ENCODE measurements around the gene NSG2.
"Not testable (repeated sequence)": the region's sequence is repeated elsewhere in the genome, so short reads cannot be mapped to it uniquely, and the experiment has no call there.

Gene NSG2

DNA sequence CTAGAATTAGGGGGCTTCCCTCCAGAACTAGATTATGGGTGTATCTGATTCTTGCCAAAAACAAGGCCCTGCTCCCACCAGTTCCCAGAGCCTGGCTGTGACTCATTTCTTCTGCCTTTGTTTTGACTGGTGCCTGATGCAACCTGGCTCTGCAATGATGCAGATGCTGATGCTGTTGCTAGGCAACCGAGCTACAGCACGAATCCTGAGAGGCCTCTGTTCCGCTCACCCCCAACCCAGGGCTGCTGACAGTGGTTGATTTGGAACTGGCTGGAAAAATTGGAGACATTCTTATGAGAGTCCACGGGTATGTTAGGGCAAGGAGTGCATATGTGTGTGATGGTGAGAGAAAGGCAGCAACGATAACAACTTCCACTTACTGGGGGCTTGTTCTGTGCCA is 100.3 kb downstream of the NSG2 start:
- H3K27ac ChIP-seq = no peak overlapping the region
- DNase-seq (ENCODE audit: low read depth, low spot score) = no peak

DNA sequence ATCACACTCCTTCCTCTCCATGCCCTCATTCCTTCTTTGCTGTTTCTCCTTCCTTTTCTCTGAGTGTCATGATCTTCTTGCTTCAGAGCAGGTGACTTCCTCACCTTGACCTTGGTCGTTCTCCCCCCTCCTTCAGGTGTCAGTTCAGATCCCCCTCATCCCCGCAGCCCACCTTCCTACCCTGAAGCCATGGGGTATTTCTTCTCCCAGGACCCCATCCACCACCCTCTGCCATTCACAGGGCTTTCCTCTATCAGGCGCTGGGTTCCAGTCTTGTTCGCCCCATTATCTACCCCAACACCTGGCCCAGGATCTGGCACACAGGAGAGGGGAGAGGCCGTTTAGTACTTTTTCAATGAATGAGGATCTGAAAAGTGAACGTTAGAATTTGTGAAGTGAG is 101.0 kb downstream of the NSG2 start:
- DNase-seq (ENCODE audit: low read depth, low spot score) = no peak
- no peak overlapping the region for H3K27ac ChIP-seq

DNA sequence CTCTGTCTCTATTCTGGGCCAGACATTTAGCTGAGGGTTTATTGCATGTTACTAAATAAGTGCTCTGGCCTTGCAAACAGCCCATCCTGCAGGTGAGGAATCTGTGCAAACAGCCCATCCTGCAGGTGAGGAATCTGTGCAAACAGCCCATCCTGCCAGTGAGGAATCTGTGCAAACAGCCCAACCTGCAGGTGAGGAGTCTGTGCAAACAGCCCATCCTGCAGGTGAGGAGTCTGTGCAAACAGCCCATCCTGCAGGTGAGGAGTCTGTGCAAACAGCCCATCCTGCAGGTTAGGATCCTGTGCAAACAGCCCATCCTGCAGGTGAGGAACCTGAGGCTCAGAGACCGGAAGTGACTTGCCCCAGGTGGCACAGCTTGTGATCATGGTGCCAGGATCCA is 101.5 kb downstream of the NSG2 start:
- not testable (repeated sequence) for H3K27ac ChIP-seq; DNase-seq (ENCODE audit: low read depth, low spot score)

DNA sequence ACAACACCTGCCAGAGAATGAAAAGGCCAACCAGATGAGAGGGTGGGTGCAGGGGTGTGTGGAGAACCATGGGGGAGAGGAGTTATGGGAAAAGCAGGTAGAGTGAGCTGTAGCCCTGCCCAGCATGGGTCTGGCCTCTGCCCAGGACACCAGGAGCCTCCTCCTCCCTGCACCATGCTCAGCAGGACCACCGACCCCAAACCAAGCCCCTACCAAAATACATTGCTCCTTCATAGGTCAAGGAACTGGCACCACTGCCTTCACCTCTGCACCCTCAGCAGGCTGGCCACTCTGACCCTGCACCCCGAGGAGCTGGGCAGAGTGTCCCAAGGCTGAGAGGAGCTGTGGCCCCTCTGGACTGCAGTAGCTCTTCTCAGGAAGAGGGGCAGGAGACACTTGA is 102.0 kb downstream of the NSG2 start:
- H3K27ac ChIP-seq = no peak overlapping the region

DNA sequence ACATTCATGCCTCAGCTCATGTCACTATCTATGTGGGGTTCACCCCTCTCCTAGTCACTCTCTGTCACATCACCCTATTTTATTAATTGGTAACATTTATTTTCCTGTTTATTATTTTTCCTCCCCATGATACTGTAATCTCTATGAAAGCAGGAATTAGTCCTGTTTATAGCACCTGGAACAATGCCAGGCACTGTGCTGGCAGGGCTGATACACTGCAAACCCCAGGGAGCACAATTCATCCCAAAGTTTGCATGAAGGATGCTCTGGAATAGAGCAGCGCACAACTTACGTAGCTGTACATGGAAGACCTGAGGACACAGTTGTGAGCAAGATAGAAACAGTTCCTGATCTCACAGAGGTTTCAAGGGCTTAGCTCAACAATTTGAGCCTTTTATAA is 103.2 kb downstream of the NSG2 start:
- no peak overlapping the region for H3K27ac ChIP-seq
- no peak for DNase-seq (ENCODE audit: low read depth, low spot score)

More for the DNA sequence above, 102.0 kb downstream of the NSG2 start:
- no peak for DNase-seq (ENCODE audit: low read depth, low spot score)

DNA sequence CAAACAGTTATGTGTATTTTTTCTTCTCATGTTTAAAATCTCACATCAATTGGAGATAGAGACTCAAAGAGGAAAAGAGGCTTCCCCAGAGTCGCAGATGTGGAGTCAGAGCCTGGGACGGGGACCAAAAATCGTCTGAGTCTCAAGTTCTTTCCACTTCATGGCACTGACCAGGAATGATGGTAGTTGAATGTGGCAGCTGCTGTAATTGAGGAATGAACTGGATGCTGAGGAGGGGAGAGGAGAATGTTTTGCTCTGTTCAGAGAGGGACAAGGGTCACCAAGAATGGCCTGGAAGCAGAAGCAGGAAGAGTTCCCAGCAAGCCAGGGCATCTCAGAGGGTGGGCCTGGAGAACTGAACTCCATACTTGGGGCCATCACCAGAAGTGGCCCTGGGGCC is 103.9 kb downstream of the NSG2 start:
- no peak overlapping the region for H3K27ac ChIP-seq
- no peak for DNase-seq (ENCODE audit: low read depth, low spot score)

DNA sequence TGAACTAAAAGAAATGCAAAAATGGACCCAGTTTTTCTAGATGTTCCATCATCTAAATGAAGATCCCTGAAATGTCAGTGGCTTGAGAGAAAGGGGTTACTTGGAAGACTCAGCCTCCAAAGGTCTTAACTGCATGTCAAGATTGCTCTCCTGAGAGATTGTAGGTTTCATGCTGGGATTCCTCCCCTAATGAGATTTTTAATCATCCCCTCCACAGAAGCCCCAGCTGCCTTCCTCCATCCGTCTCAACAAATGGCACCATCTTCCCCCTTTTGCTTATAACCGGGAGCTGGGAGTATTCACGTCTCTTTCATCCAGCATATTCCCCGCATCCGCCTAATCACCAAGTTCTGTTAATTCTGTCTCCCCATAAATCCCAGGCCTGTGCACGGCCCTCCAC is 104.5 kb downstream of the NSG2 start:
- H3K27ac ChIP-seq = no peak overlapping the region
- no peak for DNase-seq (ENCODE audit: low read depth, low spot score)

DNA sequence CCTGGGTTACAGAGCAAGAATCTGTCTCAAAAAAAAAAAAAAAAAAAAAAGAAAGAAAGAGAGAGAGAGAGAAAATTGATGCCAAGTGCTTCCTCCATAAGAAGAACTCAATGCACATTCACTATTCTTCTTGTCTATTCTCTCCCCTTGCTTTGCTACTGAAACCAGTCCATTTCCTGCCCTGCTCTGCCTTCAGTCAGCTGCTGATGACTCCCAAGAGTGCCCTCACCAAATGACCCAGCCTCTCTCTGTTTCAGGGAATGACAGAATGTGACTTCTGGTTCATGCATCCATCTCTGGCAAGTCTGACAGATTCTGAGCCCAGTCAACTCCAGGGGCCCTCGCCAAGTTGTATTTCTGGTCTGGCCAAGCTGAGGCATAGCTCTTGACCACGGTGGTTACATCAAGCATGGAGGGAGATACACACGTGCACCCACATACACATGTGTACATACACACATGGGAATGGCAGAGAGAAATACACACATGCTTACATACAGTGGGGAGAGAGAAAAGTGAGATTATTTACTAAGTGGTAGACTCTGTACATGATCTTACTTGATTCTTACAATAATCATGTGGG is 106.2 kb downstream of the NSG2 start:
- DNase-seq (ENCODE audit: low read depth, low spot score) = no peak
- H3K27ac ChIP-seq = no peak overlapping the region

DNA sequence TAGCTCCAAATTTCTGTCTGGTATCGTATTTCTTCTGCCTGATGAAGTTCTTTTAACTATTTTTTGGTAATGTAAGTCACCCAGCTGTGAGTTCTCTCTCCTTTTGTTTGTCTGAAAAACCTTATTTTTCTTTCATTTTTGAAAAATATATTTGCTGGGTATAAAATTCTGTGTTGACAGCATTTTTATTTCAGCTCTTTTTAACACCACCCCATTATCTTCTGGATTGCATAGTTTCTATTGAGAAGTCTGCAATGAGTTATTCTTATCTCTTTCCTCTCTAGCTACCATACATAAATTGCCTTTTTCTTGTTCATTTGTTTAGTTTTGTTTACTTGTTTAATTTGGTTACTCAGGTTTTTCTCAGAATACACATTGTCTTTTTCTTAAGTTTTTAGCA is 109.1 kb downstream of the NSG2 start:
- no peak for DNase-seq (ENCODE audit: low read depth, low spot score)
- no peak overlapping the region for H3K27ac ChIP-seq

DNA sequence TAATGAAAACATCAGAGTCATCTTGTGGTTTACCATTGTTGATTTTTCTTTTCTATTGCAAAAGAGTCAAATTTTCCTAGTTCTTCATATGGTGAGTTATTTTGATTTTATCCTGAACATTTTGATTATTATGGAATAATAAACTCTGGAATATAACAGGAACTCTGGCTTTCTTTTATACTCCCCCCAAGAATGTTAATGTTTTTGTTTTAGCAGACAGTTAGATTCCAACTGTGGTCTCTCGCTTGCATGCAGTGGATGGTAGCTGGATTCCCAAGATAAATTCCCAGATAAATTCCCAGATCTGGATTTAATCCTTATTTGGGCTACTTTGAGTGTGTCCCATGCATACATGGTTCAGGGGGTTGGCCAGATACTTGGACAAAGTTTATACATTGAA is 109.8 kb downstream of the NSG2 start:
- DNase-seq (ENCODE audit: low read depth, low spot score) = no peak
- H3K27ac ChIP-seq = no peak overlapping the region

DNA sequence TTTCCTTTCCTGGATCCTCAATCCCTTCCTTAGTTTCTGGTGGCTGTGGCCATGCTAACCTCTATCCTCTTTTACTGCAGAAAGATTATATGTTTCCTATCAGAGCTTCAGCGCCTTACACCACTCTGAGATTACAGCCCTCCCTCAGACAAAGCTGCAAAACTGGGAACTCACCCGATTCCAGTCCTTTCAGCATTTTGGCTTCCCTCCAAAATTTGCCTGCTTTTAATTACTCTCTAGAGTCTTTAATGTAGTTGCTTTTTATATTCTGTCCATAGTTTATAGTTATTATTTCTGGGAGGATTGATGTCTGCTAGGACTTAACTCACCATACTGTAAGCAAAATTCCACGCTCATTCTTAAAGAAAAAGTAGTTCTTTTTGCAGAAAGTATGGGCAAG is 110.2 kb downstream of the NSG2 start:
- H3K27ac ChIP-seq = no peak overlapping the region
- DNase-seq (ENCODE audit: low read depth, low spot score) = no peak

DNA sequence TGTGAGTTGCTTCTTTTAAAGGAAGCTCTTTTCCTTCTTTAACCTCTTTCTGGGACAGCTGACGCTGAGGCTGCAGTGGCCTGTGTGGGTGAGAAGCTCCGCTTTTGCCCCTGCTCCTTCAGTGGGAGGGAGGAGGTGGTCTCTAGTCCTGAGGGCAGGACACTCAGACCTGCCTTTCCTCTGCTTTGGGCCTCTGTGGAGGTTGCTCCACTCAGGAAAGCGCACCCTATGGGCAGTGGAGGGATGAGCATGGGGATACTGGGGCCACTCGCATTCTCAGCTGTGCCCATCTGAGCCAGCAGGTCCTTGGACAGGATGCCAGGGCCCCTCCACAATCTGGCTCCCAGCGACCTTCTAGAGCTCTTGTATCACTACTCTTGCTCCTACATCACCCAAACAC is 111.5 kb downstream of the NSG2 start:
- no peak overlapping the region for H3K27ac ChIP-seq
- no peak for DNase-seq (ENCODE audit: low read depth, low spot score)

Data from epithelial cell of prostate (primary cell).